GM18507 (cell line): ENCODE data around the gene NOSTRIN.
"Not testable (repeated sequence)": the region's sequence is repeated elsewhere in the genome, so short reads cannot be mapped to it uniquely, and the experiment has no call there.

Experiments used
- DNase-seq: peaks from one replicate; pipeline ENCODE4 v3.0.0; 2011; ENCODE audit warnings: low read depth; ENCODE audit not compliant: insufficient read length; ENCODE audit errors: extremely low spot score
- FAIRE-seq: peaks from 2 replicates; lab custom pipeline; 2011; peaks lifted over from hg19 to GRCh38; lab: Jason Lieb, UNC

Gene NOSTRIN, protein sequence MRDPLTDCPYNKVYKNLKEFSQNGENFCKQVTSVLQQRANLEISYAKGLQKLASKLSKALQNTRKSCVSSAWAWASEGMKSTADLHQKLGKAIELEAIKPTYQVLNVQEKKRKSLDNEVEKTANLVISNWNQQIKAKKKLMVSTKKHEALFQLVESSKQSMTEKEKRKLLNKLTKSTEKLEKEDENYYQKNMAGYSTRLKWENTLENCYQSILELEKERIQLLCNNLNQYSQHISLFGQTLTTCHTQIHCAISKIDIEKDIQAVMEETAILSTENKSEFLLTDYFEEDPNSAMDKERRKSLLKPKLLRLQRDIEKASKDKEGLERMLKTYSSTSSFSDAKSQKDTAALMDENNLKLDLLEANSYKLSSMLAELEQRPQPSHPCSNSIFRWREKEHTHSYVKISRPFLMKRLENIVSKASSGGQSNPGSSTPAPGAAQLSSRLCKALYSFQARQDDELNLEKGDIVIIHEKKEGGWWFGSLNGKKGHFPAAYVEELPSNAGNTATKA

DNA sequence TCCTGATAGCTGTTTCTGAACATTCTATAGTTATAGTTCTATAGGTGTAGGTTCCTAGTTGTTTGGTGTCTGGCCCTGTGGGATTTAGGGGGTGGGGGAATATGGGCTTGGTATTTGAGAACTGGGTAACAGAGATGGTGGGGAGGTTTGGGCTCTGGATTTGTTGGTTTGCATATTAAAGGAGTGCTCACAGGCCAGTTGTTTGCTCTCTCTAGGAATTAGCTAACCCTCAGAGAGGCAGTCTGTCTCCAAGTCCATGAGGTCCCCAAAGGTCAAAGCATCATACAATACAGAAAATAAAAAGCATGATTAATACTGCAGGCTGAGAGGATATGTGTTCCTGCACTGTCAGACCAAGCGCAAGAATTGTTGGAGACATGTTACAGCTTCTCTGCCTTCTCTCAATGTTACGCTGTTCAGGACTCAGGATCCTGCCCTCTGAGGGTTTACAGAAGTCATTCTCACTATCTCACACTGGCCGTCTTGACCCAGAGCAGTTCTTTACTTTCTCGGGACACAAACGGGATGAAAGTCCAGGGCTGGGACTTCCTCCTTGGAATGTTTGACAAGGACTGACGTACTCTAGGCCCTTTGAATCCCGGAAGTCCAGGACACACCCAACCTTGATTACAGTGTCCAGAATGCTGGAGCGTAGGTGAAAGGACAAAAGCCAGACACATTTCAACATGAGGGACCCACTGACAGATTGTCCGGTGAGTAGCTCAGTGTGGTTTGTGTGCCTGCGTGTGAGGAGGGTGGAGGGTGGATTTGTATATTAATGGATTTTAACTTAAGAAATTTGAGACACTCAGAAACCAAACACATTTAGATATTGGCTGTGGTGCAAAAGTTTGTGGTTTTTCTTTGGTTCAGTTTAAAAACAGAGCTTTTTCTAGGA, at the start of gene NOSTRIN:
NOSTRIN (plus strand) TSS at position 677 of the 898 bp plus-strand sequence; CDS start at position 687, 10 bp downstream.
- DNase-seq = no peak
- FAIRE-seq = no peak

DNA sequence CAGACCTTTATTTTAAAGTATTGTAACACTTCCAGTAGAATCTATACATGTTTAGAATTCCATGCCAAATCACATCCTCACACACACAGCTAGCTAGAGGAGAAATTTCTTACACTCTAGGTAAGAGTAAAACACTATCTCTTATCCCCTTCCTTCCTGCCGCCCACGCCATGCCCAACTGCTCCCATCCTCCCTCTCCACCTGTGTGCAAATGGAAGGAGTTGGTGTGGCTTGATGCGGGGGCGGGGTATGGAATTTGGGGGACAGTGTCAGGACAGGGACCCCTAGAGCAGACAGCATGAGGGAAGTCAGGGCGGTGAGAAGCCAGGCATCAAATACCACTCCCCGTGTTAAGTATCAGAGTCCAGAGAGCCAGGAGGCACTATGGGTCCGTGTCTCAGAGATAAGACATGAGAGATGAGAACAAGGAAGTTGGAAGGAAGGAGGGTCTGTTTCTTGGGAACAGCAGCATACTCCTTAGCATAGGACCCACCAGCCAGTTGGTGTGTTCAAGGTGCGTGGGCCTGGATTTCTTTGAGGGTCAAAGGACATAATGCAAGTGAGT, 48.6 kb upstream of the NOSTRIN start:
- FAIRE-seq (no peak), DNase-seq (no peak)

DNA sequence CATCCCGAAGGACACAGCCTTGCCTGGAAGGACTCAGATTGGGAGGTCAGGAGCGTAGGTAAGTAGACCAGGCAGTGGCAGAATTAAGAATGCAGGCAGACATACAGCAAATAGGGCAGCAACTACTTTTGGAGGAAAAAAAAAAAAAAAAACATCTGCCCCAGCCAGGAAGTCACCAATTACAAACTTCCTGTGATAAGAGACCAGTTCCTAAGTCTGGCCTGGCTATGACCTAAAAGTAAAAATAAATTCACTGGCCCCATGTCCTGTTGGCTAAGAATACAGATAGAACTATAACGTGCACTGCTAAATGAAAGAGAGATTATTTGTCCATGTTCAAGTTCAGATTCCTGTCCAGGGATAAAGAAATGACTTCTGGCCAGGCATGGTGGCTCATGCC, 45.2 kb upstream of the NOSTRIN start:
- DNase-seq (no peak), FAIRE-seq (no peak)

DNA sequence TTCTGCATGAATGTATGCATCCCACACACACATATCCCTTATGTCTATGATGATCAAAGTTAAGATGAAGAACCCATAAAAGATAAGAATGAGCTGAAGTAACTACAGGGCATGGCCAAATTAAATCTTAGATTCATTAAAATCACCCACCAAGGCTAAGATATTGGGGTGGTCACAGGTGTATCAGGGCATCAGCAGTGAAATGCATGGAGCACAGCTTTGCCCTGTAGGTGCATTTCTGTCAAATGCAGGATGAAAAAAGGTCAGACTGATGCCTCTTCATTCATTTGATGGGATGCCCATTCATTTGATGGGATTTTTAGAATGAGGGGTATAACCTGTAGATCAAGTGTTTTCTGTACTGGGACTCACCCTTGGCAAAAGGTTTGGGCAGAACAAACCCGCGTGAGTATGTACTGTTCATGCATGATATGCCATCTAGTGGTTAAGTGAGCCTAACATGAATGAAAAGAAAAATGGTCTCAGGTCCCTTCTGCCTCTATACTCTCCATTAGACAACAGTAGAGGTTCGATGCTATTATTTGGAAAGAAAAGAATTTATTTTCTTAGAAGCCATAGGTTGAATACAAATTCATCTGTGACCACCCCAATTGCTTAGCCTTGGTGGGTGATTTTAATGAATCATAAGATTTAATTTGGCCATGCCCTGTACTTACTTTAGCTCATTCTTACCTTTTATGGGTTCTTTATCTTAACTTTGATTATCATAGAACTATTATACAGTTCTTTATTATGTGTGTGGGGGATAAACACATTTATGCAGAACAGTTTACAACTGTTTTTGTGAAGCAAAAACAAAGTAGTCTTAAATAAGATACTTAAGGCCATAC, 43.2 kb upstream of the NOSTRIN start:
- FAIRE-seq (peak; percentile 85), DNase-seq (peak; percentile 22)

DNA sequence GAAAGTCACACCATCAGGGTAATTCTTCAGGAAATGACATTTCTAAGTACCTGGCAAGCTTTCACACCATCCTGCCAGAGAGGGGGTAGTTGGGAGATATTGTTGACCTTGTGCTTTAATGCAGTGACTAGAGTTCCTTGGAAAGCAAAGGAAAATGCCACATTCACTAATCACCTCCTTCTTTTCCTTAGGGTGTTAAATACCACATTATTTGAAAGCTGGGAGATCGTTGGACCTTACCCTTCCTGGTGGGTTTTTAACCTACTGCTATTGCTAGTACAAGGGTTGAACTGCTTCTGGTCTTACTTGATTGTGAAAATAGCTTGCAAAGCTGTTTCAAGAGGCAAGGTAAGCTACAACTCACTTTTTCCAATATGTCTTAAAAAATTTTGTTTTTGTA, 37.0 kb upstream of the NOSTRIN start:
- DNase-seq (no peak), FAIRE-seq (no peak)

DNA sequence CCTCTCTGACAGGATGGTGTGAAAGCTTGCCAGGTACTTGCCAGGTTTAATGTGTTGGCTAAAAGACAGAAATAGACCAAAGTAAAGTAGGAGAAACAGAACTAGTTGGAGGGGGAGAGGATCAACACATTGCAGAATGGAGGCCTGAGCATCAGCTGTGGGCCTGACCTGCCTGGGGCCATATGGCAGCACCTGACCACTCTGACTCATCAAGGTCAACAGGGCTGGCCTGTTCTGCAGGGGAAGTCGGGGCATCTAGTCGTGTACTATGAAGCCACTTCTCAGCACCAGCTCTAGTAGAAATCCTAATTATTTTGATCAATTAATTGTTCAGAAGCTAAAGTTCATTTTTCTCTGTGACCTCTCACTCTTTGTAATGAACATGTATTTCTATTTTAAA, 35.8 kb upstream of the NOSTRIN start:
- DNase-seq (no peak), FAIRE-seq (no peak)

DNA sequence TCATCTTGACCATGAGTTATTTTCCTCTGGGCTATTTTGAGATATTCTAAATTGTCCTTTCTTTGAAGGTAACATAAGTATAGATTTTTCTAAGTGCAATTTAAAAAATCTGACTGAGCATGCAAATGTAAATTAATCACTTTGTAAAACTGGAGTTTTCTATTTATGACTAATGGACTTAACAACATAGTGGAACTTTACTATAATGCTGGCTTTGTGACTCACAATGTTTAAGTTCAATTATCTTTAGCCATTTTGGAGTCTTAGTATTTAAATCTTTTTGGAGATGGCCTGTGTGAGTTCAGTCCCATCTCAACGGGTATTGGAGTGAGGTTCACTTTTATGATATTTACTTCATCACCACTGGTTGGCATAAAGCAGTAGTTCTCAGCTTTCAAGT, 35.2 kb upstream of the NOSTRIN start:
- no peak for DNase-seq
- FAIRE-seq = no peak

DNA sequence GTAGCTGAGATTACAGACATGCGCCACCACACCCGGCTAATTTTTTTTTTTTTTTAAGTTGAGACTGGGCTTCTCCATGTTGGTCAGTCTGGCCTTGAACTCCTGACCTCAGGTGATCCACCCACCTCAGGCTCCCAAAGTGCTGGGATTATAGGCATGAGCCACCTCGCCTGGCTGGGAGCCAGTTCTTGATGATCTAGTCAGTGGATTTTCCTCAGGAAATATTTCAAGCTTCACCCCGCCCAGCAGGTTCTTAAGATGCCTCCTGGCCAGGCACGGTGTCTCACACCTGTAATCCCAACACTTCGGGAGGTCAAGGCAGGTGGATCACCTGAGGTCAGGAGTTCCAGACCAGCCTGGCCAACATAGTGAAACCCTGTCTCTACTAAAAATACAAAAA, 34.1 kb upstream of the NOSTRIN start:
- not testable (repeated sequence) for FAIRE-seq, DNase-seq

DNA sequence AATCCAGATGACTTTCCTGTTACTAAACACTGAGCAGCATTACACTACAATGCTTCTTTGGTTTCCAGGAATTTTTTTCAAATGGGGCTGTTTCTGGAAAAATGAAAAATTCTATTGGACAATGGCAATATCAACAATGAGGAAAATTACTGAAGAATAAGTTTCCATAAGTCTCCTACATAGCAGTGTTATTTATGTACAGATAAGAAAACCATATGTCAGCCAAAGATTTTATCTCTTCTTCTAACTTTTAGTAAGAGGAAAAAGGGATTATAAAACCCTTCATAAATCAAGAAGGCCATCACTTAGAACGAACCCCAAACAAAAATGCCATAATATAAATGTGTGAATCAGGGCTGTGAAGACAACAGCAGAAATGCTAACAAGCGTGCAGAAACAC, 31.6 kb upstream of the NOSTRIN start:
- FAIRE-seq (no peak), DNase-seq (no peak)

DNA sequence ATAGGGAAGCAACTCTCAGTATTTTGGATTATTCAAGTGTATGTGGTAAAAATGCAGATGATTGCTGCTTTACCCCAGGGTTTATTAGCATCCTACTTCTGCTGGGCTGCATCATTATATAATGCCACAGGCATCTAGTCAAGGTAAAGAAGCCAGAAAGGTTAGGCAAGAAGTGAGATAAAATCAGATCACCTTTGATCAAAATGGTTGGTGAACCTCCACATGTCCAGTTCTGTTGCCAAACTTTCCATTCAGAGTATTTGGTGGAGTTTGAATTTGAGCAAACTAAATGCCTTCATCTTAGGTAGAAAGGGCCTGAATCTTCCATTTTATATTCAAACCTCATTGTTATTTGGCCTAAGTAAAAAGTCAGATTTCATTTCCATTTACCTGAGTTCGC, 29.7 kb upstream of the NOSTRIN start:
- FAIRE-seq (no peak), DNase-seq (no peak)

DNA sequence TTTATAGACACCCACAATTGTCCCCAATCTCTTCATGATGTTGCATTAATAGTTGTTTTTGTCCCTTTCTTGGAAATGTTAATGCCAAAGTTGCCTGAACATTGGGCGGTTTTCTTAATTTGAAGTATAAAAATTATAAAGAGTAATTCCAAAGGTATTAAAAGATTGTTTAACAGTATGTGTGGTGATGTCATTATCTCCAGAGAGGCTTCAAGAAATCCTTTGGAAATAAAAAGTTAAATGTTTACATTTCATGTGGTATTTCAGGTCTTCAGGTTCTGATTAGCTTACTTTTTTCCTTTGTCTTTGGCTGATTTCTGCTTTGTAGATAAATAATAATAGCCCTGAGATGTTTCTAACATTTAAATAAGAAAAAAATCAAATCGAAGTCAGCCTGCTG, 29.3 kb upstream of the NOSTRIN start:
- FAIRE-seq (no peak), DNase-seq (no peak)

DNA sequence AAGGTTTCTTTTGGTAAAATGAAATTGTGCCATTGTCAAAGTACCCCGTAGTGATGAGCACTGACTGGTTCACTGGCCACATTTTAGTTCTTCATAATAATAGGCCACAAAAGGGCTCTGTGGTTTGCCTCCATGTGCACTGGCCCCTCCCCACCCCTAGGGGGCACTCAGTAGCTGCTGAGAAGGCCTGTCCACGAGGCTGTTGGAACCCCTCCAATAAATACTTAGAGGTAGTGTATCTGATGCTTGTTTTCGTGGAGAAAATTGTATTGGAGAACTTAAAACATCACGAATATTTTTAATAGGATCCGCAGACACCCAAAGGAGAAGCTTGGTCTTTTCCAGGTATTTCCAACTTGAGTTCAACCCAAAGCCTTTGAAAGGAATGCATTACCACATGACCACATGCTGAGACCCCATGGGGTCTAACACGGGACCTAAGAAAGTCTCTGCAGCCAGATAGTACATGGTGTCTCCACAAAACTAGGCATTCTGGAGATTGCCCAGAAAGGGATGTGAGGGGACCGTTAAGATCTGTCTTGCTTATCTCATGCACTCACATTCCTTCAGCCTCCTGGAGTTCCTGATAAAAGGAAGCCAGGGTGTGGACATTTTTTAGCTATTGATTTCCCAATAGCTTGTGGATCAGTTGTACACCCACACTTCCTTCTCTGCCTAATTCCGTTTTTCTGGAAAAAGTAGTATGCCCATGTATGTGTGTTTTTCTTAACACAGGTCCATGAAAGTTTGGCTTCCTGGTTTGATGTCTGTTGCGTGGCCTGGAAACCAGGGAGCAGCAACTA, 28.5 kb upstream of the NOSTRIN start:
- DNase-seq = no peak
- peak; percentile 57 for FAIRE-seq

DNA sequence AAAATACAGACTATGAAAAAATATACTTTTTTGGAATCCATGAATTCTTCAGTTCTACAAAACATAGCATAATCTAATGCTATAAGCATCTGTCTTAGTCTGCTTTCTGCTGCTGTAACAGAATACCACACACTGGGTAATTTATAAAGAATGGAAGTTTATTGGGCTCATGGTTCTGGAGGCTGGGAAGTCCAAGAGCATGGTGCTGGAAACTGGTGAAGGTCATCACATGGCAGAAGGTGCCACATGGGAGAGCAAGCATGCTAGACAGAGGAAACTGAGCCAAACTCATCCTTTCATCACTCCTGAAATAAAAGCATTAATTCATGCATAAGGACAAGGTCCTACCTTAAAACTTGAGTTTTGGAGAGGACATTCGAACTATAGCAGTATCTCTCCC, 26.6 kb upstream of the NOSTRIN start:
- DNase-seq = no peak
- no peak for FAIRE-seq

DNA sequence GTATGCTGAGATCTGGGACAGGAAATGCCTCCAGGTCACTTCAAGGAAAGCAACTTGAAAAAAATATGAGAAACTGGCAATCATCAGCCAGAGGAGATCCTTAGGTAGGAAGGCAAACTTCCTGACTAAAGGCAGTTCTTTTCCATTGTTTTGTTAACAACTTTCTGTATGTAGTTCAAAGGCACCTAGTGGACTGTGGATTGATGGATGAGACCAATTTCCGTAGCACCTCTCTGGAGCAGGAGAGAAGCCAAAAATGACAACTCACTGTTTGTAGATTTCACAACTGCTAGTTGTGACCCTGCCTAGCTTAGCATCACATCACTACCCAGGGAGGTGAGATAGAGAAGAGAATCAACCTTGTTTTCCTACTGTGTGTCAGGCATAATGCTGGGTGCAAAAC, 21.8 kb upstream of the NOSTRIN start:
- DNase-seq (no peak), FAIRE-seq (no peak)

DNA sequence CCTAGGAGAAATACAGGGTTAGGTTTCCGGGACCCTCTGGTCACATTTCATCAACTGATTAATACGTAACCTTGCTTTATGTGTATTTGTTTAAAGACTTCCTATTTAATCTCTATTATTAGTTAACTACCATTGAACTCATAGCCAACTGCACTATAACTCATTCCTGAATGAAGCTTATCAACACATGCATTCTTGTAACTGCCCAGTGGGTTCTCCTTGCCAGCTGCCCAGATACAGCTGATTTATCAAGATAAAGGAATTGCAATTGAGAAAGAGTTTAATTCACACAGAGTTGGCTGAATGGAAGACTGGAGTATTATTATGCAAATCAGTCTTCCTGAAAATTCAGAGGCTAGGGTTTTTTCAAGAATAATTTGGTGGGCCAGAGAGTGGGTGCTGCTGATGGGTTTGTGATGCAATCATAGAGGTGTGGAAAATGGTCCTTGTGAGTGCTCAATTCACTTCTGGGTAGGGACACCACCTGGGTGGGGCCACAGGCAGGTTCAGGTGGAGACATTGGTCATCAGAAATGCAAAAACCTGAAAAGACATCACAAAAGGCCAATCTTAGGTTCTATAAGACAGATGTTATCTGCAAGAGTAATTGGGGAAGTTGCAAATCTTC, 21.1 kb upstream of the NOSTRIN start:
- no peak for FAIRE-seq
- DNase-seq = no peak

DNA sequence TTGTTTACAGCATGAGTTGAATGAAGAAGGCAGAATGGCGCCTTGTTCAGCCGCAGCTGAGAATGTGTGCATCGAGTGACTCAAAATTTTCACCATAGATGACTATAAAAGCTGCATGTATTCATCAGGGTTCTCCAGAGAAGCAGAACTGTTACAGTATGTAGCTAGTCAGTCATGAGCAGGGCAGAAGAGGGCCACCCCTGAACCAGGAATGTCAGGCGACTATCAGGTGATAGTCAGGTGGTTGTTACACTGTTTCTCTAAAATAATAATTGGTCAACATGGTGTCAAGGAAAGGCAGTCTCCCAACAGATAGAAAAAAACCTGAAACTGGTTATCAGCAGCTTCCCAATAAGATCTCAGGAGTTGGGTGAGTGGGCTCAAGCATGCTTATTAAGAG, 20.2 kb upstream of the NOSTRIN start:
- FAIRE-seq (no peak), DNase-seq (no peak)

DNA sequence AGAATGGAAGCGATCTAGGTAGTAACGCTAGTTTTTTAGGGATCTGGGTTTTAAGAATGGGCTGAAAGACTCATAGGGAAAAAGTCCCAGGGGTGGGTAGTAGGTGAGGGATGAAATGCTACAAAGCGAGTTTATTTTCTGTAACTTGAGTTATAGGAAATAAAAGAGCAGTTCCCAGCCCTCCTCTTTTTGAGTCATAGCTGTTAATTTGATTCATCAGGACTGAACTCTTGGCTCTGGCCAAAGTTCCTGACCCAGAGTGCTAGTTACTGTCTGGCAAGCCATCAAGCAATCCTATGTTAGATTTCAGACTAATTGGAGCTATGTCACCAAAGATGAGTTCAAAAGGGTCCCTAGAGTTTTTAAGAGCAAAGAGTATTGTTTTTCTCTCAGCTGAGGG, 17.4 kb upstream of the NOSTRIN start:
- DNase-seq = no peak
- FAIRE-seq = no peak

DNA sequence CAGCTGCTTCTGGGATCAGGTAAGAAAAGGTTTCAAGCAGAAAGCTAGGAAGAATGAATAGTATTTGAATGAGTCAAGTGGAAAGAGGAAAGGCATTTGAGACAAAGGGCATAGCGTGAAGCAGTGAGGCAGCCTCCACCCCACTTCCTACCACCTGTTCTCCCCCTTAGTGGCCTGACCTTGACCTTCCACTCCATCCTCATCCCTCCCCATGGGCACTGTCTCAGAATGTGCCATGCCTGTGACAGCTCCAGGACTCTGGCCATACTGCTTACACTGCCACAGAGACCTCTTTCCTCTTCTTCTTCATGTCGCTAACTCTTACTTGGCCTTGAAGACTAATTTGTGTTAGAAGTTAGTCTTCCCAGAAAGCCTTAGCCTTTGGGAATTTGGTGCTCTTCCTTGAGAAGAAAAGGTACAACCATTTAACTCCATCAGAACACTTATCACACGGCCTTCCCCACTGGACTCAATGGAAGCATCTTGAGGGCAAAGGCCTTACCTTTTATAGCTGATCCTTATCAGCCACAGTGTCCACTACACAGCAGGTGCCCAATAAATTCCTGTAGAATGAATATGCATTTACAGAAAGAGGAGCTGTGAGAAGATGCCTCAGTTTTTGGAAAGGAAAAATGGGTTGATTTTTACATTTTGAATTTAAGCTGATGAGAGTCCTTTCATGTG, 15.2 kb upstream of the NOSTRIN start:
- FAIRE-seq (no peak), DNase-seq (no peak)
